Stimulated activated naive CD8-positive, alpha-beta T cell treated with anti-CD3 and anti-CD28 coated beads, Interleukin-15, Interleukin-2, amounts not matched to agents 100 U/mL and 50 U/mL, for 24 hours (primary cell): Measurements from ENCODE around the gene SHROOM1.

Experiments used
- ATAC-seq: fragments of 150-1000 bp; cut with Tn5 transposase; one replicate; pipeline ENCODE4 v1.10.0; 2021
- DNase-seq: peaks from one replicate; pipeline ENCODE4 v3.0.0; 2021

Gene SHROOM1

GRCh38 chr5:132824426-132824825 is 6.0 kb downstream of the SHROOM1 start:
- DNase-seq, result no peak
- ATAC-seq, result no peak

GRCh38 chr5:132823481-132824050 is 6.9 kb downstream of the SHROOM1 start:
- ATAC-seq, result no peak

DNA sequence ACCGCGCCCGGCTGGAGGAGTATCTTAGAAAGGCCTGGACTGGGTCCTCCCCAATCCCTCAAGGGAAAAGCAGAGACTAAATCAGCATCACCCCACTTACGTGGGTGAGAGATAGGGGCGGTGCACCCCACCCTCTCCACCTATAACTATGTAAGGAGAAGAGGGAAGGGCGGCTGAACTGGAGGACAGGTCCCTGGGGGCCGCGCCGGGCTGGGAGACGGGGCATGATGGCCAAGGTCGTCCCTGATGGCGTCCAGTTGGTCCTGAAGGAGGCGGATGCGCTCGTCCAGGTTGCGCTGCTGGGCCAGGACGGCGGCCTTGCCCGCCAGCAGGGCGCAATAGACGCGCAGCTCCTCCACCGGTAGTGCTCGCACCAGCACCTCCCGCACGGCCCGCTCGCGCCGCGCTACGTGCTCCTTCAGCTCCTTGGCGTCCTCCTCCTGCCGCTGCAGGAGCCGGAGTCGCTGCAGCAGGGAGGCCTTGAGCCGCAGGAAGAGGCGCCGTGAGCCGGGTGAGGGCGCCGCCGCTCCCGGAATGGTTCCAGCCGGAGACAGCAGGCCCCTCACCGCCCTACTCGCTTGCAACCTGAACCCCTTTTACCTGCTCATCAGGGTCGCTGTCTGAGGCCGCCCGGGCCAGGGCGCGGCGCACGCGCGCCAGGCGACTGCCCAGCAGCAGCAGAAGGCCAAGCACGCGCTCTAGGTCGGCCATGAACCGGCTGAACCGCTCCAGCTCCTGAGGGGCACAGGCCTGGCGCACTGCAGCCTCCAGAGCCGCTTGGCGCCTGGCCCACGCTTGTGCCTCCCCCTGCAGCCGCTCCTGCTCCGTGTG is 7.6 kb downstream of the SHROOM1 start:
- no peak for ATAC-seq
- no peak for DNase-seq

More at GRCh38 chr5:132823481-132824050, 6.9 kb downstream of the SHROOM1 start:
- DNase-seq, result no peak

DNA sequence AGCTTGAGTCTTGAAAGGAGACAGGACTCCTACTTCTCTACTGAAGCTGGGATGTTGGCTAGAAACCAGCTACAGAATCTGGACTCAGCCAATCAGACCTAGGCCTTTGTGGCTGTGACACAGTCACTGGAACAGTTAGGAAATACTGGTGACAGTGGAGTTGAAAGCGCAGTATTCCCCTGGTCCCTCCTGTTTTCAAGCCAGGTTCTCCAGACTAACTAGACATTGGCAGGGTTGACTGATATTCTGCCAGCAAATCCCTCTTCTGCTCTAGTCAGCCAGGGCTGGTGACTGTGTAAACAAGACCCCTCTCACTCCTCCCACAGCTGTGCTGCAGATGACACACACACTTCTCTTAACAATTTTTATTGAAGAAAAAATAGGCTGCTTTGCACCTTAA is 8.7 kb downstream of the SHROOM1 start:
- ATAC-seq (no peak), DNase-seq (no peak)

GRCh38 chr5:132821350-132821749 is 9.1 kb downstream of the SHROOM1 start:
- ATAC-seq, result no peak
- DNase-seq, result no peak

- DNase-seq (peak; percentile 95), ATAC-seq (peak; percentile 88)
Measured at GRCh38 chr5:132820162-132820754, 10.2 kb downstream of the SHROOM1 start.

- DNase-seq, result no peak
- ATAC-seq, result no peak
Measured at GRCh38 chr5:132819468-132819867, 11.0 kb downstream of the SHROOM1 start.

DNA sequence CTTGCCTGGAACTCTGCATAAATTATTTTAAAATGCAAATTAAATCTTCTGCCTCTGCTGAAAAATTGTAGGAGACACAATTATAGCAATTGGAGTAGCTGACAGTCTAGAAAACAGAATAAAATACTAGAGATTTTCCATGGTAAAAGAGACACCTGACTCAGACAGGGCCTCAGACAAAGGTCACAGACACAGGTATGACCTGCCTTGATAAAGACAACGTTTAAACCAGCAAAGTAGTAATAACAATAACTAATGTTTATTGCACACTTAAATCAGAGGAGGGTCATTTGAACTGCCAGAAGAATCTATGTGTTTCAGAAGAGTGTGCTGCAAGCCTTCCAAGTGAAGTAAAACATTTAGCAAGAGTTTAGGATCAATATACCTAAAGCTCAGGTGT is 13.4 kb downstream of the SHROOM1 start:
- DNase-seq, result no peak
- ATAC-seq, result no peak

- ATAC-seq, result no peak
- no peak for DNase-seq
Measured at GRCh38 chr5:132816554-132816953, 13.9 kb downstream of the SHROOM1 start.

DNA sequence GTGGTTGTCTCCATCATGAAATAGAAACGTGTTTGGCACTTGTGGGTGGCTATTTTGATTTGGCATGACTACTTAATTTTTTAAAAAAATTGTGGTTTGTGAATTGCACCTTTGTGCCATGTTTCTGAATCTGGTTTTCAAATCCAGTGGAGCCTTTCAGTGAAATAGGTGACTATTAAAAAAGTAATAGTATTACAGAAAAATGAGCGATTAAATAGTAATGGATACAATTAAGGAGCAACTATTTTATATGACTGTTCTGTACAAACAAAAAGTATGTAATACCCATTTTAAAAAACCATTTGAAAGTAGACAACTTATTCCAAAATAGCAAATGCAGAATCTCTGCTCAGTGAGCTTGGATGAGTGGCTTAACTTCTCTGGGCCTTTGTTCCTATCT is 14.4 kb downstream of the SHROOM1 start:
- no peak for DNase-seq
- no peak for ATAC-seq

DNA sequence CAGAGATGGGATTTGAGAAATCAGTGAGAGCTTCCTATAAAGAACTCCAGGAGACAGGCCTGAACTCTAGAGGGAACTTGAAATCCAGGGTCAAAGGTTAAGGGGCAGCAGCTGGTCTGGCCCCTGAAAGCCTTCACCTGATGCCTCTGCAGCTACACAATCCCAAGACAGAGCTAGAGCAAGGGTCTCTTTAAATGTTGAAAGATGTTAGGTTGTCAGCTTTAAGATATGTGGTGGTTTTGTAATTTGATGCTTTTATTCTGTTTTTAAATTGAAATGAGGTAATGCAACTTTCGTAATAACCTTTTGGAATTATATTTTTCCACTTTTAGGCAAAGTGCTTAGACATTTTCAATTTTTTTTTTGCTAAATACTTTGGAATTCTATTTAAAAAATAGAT is 15.0 kb downstream of the SHROOM1 start:
- ATAC-seq, result no peak

GRCh38 chr5:132814503-132815294 is 15.7 kb downstream of the SHROOM1 start:
- DNase-seq (no peak), ATAC-seq (no peak)

More for the DNA sequence above, 15.0 kb downstream of the SHROOM1 start:
- no peak for DNase-seq

DNA sequence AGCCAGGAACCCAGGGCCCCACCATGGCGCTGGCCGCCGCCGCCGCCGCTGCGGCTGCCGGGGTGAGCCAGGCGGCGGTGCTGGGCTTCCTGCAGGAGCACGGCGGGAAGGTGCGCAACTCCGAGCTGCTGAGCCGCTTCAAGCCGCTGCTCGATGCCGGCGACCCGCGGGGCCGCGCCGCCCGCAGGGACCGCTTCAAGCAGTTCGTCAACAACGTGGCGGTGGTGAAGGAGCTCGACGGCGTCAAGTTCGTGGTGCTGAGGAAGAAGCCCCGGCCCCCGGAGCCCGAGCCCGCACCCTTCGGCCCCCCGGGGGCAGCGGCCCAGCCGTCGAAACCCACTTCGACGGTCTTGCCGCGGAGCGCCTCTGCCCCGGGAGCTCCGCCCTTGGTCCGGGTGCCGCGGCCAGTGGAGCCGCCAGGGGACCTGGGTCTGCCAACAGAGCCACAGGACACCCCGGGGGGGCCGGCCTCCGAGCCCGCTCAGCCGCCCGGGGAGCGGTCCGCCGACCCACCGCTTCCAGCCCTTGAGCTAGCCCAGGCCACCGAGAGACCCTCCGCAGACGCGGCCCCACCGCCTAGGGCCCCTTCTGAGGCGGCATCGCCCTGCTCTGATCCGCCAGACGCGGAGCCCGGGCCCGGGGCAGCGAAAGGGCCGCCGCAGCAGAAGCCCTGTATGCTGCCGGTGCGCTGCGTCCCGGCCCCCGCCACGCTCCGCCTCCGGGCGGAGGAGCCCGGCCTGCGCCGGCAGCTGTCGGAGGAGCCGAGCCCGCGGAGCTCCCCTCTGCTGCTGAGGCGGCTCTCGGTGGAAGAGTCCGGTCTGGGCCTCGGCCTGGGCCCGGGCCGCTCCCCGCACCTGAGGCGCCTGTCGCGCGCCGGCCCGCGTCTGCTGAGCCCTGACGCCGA is 16.6 kb downstream of the SHROOM1 start:
- peak; percentile 55 for ATAC-seq
- DNase-seq, result no peak

DNA sequence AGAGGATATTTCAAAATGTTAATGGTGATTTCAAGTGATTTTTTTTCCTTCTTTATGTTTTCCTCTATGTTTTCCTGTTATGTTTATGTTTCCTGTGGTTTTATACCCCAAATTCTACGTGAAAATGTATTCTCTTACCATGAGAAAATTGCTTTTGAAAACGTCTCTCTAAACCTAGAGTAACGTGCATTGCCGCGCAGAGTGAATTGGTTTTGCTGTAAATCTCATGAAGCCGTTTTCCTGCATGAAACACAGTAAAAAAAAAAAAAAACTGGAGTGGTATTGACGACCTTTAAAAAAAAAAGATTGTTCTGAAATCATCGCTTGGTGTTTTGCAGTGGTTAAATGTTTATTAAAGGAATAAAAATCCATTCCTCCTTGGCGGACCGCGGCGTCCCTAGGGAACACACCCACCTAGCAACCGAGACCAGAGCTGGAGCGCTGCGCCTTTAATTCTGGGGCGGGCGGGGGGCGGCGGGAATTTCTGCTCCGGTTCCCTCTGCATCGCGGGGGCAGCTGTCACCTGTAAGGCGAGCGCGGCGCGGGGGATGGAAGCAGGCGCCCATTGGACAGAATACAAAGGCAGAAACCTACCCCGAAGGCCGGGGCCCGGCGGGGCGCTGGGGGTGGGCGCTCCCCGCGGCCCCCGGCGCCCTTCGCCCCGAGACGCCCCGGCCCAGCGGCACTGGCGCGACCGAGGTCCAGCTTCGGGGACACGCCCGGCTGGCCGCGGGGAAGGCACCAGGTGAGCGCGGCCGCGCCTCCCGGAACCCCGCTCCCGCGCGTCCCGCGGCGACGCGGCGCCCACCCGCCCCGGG is 17.5 kb downstream of the SHROOM1 start, which contains the start of gene SOWAHA:
Gene SOWAHA (plus strand): TSS at position 522 of the 818 bp plus-strand sequence. CDS start 320 bp downstream, outside the sequence.
- ATAC-seq (peak; percentile 17), DNase-seq (no peak)

GRCh38 chr5:132812123-132812765 is 18.2 kb downstream of the SHROOM1 start:
- DNase-seq (no peak), ATAC-seq (no peak)

DNA sequence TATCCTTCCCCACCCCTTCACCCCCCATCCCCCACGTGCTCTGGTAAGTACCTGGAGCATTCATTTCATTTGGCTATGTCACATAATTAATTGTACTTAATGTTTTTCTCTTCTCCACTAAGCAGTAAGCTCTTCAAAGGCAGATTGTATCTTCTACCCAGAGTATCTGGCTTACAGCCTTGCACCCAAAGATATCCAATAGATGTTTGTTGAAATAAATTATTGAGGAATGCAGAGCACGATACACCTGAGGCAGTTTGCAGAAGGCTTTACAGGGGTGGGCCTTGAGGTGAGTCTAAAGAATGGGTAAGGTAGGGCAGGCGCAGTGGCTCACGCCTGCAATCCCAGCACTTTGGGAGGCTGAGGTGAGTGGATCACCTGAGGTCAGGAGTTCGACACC is 19.8 kb downstream of the SHROOM1 start:
- DNase-seq, result no peak
- no peak for ATAC-seq

DNA sequence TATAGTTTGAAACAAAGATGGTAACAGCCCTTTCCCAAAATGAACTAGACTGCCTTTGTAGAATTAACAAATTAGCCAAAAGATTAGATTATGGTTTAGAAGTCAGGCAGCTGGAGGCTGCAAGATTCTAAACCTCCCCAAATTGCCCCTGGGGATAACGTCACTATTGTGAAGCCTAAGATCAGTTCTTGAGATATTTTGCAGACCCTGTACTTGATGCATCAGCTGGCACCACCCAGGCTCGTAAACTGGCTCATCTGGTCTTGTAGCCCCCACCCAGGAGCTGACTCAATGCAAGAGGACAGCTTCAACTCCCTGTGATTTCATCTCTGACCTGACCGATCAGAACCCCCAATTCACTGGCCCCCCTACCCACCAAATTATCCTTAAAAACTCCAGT is 21.6 kb downstream of the SHROOM1 start:
- ATAC-seq, result no peak

DNA sequence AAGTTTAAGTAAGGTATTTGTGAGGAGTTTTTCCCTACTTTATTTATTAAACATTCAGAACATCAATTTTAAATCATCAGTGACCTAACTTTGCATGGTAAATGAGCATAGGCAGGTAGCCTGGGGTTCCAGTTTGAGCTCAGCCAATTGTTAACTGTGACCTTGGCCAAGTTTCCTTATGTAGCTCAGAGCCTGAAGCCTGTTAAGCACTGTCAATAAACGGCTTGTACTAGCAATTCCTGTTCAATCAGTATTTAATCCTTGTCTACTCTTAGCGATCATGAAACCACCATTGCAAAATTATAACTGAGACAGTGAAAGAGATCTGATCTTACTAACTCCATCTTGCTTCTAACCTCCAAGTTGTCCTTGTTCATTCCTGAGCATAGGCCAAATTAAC is 22.0 kb downstream of the SHROOM1 start:
- no peak for ATAC-seq
- DNase-seq, result no peak

More for the DNA sequence above, 21.6 kb downstream of the SHROOM1 start:
- no peak for DNase-seq

DNA sequence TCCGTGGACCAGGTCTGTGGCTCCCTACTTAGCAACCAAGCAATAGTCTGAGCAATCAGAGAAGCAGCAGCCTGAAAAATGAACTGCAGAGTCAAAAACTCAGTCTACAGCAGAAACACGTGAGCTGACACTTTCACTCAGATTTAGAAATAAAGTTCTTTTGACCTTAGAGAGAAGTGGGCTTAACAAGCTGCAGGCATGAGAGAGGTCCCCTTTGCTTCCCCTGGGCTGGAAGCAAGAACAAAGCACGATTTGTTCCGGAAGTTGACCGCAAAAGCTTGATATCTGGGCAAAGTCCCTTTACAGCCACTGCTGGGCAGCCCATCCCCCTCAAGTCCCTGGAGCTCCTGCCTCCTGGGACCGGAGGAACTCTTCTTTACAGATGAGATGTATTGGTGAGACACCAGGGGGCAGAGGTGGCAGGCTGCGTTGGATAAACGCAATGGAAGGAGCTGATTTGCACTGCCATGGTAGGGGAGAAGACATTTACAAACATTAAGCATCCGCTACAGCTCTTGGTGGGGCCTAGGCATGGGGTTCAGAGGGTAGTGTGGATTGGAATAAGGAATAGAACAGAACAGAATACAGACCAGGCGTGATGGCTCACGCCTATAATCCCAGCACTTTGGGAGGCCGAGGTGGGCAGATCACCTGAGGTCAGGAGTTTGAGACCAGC is 23.1 kb downstream of the SHROOM1 start:
- ATAC-seq, result no peak
- no peak for DNase-seq
